ENCODE measurements around the gene GDF2.

Gene GDF2

GRCh38 chr10:47319784-47320183, 2.5 kb upstream of the GDF2 start:
- TF ChIP-seq CTCF (IDR thresholded peaks at IDR 0.05; ENCODE audit: insufficient read depth, low read length) (no peak), GABPA (IDR thresholded peaks at IDR 0.05; ENCODE audit: low read depth) (no peak)
- no peak overlapping the region for H3K27ac ChIP-seq (replicated peaks)
- H3K4me3 ChIP-seq (replicated peaks; ENCODE audit: insufficient read depth, low read length) = no peak overlapping the region
- H3K27me3 ChIP-seq (ENCODE audit: insufficient read depth, poor library complexity, severe bottlenecking) = no peaks in the 10 kb centered on the region
- no peak for DNase-seq (ENCODE audit: low read depth in 1 of 2, low spot score in 1 of 2)

DNA sequence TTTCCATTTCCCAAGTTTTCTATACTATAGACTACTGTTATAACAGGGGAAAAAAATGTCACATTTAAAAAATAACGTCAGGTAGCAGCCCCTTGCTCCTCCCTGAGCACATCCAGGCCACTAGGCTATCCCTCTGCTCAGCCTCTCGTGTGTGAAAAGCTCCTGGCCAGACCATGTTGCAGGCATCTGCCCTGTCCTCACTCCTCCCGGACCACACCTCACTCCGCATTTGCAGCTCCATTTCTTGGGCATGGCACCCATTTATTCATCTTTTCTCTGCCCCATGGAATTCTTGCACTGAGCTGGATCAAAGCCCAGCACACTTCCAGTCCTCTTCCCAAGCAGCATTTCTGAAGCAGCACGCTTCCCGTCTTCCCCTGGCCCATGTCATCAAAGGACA, 1.4 kb upstream of the GDF2 start:
- TF ChIP-seq, protein P1, sequence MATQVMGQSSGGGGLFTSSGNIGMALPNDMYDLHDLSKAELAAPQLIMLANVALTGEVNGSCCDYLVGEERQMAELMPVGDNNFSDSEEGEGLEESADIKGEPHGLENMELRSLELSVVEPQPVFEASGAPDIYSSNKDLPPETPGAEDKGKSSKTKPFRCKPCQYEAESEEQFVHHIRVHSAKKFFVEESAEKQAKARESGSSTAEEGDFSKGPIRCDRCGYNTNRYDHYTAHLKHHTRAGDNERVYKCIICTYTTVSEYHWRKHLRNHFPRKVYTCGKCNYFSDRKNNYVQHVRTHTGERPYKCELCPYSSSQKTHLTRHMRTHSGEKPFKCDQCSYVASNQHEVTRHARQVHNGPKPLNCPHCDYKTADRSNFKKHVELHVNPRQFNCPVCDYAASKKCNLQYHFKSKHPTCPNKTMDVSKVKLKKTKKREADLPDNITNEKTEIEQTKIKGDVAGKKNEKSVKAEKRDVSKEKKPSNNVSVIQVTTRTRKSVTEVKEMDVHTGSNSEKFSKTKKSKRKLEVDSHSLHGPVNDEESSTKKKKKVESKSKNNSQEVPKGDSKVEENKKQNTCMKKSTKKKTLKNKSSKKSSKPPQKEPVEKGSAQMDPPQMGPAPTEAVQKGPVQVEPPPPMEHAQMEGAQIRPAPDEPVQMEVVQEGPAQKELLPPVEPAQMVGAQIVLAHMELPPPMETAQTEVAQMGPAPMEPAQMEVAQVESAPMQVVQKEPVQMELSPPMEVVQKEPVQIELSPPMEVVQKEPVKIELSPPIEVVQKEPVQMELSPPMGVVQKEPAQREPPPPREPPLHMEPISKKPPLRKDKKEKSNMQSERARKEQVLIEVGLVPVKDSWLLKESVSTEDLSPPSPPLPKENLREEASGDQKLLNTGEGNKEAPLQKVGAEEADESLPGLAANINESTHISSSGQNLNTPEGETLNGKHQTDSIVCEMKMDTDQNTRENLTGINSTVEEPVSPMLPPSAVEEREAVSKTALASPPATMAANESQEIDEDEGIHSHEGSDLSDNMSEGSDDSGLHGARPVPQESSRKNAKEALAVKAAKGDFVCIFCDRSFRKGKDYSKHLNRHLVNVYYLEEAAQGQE (IDR thresholded peaks at IDR 0.05; ENCODE audit: insufficient replicate concordance, low read depth) = no peak
- Histone ChIP-seq H3K27ac (replicated peaks) (no peak overlapping the region), H3K27me3 (ENCODE audit: insufficient read depth, poor library complexity, severe bottlenecking) (no peaks in the 10 kb centered on the region), H3K4me3 (replicated peaks; ENCODE audit: insufficient read depth, low read length) (no peak overlapping the region)
- DNase-seq (ENCODE audit: low read depth in 1 of 2, low spot score in 1 of 2) = no peak

DNA sequence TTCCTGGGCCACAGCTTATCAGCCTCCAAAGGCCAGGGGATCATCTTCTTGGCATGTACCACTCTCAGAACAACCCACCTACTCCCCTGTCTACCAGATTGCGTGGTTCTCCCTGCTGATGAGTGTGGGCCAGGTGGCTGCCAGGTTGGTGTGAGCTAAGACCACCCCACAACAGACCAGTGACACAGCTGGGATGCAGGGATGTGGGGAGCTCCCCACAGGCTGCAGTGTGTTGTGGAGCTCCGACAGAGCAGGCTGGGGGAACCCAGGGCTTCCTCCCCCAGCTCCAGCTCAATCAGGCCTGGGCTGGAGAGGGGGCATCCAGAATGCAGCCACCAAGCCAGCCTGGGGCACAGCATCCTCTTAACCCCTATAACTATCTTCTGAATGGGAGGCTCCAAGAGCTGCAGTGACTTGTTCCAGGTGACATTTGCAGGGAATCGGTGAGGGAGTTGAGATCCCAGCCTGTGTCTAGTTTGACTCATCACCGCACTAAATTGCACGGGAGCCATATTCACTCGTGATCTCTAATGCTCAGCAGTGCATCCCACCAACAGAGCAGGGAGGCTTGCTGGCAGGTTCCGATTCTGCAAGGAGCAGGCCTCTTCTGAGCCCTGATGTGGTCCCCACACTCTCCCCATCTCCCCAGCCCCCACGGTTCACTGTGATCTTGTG, 596 bp upstream of the GDF2 start:
- no peak overlapping the region for H3K4me3 ChIP-seq (replicated peaks; ENCODE audit: insufficient read depth, low read length)
- TF ChIP-seq GABPA (IDR thresholded peaks at IDR 0.05; ENCODE audit: low read depth) (no peak), CTCF (IDR thresholded peaks at IDR 0.05; ENCODE audit: insufficient read depth, low read length) (no peak), POLR2AphosphoS5 (IDR thresholded peaks at IDR 0.05; ENCODE audit: low read depth) (no peak), SPI1 (IDR thresholded peaks at IDR 0.05; ENCODE audit: borderline replicate concordance, low read depth) (no peak)
- TF ChIP-seq, protein P1 (IDR thresholded peaks at IDR 0.05; ENCODE audit: insufficient replicate concordance, low read depth) = no peak
- H3K27ac ChIP-seq (replicated peaks) = no peak overlapping the region
- no peaks in the 10 kb centered on the region for H3K27me3 ChIP-seq (ENCODE audit: insufficient read depth, poor library complexity, severe bottlenecking)
- DNase-seq (ENCODE audit: low read depth in 1 of 2, low spot score in 1 of 2) = no peak

DNA sequence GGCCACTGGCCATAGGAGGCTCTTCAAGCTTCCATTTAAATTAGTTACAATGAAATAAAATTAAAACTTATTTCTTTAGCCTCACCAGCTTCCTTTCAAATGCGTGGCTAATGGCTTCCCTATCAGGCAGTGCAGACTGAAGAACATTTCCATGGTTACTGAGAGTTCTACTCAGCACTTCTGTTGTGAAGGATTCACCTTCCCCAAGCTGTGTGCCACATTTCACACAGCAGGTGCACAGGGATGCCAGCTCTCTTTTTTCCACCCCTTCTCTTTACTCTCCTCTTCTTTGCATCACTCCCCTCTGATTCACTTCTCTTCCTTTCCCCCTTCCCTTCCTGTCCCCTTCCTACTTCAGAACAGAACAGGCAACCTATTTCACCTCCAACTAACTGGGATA, 833 bp downstream of the GDF2 start:
- Histone ChIP-seq H3K27ac (replicated peaks) (no peak overlapping the region), H3K27me3 (ENCODE audit: insufficient read depth, poor library complexity, severe bottlenecking) (no peaks in the 10 kb centered on the region), H3K4me3 (replicated peaks; ENCODE audit: insufficient read depth, low read length) (no peak overlapping the region)
- no peak for DNase-seq (ENCODE audit: low read depth in 1 of 2, low spot score in 1 of 2)
- no peak for TF ChIP-seq CTCF (IDR thresholded peaks at IDR 0.05; ENCODE audit: insufficient read depth, low read length)
- no peak for TF ChIP-seq GABPA (IDR thresholded peaks at IDR 0.05; ENCODE audit: low read depth)
- no peak for TF ChIP-seq SPI1 (IDR thresholded peaks at IDR 0.05; ENCODE audit: borderline replicate concordance, low read depth)
- TF ChIP-seq POLR2AphosphoS5 (IDR thresholded peaks at IDR 0.05; ENCODE audit: low read depth) = no peak
- TF ChIP-seq, protein P1 (IDR thresholded peaks at IDR 0.05; ENCODE audit: insufficient replicate concordance, low read depth) = no peak
